Trophoblast cell (in vitro differentiated cells and primary cell): ENCODE measurements around the gene RAB5B.

Source experiments
- DNase-seq, 2 donors: peaks; one replicate each; pipeline ENCODE4 v3.0.0-alpha.2; 2016
- H2AFZ ChIP-seq: 2 replicates; pipeline ENCODE4 v1.6.1; 2013; ENCODE audit warnings: low read length, moderate library complexity, mild to moderate bottlenecking; ENCODE audit not compliant: insufficient read depth, poor library complexity
- H2AK5ac ChIP-seq: 2 replicates; pipeline ENCODE4 v1.6.1; 2013; ENCODE audit warnings: mild to moderate bottlenecking, low read length
- H2BK120ac ChIP-seq: 2 replicates; pipeline ENCODE4 v1.6.1; 2013; ENCODE audit warnings: low read length, mild to moderate bottlenecking, moderate library complexity; ENCODE audit not compliant: insufficient read depth, poor library complexity
- H2BK12ac ChIP-seq: 2 replicates; pipeline ENCODE4 v1.6.1; 2013; ENCODE audit warnings: mild to moderate bottlenecking, low read length, moderate library complexity
- H2BK5ac ChIP-seq: 2 replicates; pipeline ENCODE4 v1.6.1; 2013; ENCODE audit warnings: low read length, low read depth, moderate library complexity, mild to moderate bottlenecking; ENCODE audit not compliant: poor library complexity
- H3K14ac ChIP-seq: 2 replicates; pipeline ENCODE4 v1.6.1; 2013; ENCODE audit warnings: mild to moderate bottlenecking, low read length
- H3K18ac ChIP-seq: 2 replicates; pipeline ENCODE4 v1.6.1; 2013; ENCODE audit warnings: mild to moderate bottlenecking, low read length
- H3K23ac ChIP-seq: 2 replicates; pipeline ENCODE4 v1.6.1; 2013; ENCODE audit warnings: low read length
- H3K27ac ChIP-seq: 2 replicates; pipeline ENCODE4 v1.5.1; 2013; ENCODE audit warnings: low read depth, mild to moderate bottlenecking, inconsistent platforms, low read length, moderate library complexity
- H3K27me3 ChIP-seq: 2 replicates; pipeline ENCODE4 v1.6.1; 2013; ENCODE audit warnings: inconsistent platforms, mild to moderate bottlenecking, low read length, moderate library complexity; ENCODE audit not compliant: insufficient read depth
- H3K36me3 ChIP-seq, 2 experiments: 1 replicate in 1 of 2; 2 replicates in 1 of 2; pipeline ENCODE4 v1.6.1; 2013; ENCODE audit warnings: low read length in 2 of 2, mild to moderate bottlenecking in 2 of 2, moderate library complexity in 1 of 2; ENCODE audit not compliant: insufficient read depth in 2 of 2, control insufficient read depth in 1 of 2
- H3K4ac ChIP-seq: 2 replicates; pipeline ENCODE4 v1.6.1; 2013; ENCODE audit warnings: low read depth, mild to moderate bottlenecking, low read length, moderate library complexity
- H3K4me1 ChIP-seq, 2 experiments: 1 replicate in 1 of 2; 2 replicates in 1 of 2; pipeline ENCODE4 v1.6.1; 2013; ENCODE audit warnings: low read length in 2 of 2, mild to moderate bottlenecking in 2 of 2, moderate library complexity in 1 of 2; ENCODE audit not compliant: insufficient read depth in 2 of 2, control insufficient read depth in 1 of 2
- H3K4me2 ChIP-seq: 2 replicates; pipeline ENCODE4 v1.6.1; 2013; ENCODE audit warnings: inconsistent platforms, mild to moderate bottlenecking, low read length, moderate library complexity
- H3K4me3 ChIP-seq: 2 replicates; pipeline ENCODE4 v1.5.1; 2013; ENCODE audit warnings: mild to moderate bottlenecking, low read depth, low read length, inconsistent platforms
- H3K79me1 ChIP-seq: one replicate; pipeline ENCODE4 v1.6.1; 2013; ENCODE audit warnings: low read length
- H3K79me2 ChIP-seq: 2 replicates; pipeline ENCODE4 v1.6.1; 2013; ENCODE audit warnings: low read length, mild to moderate bottlenecking; ENCODE audit not compliant: control insufficient read depth, insufficient read depth, poor library complexity
- H3K9ac ChIP-seq: 2 replicates; pipeline ENCODE4 v1.6.1; 2013; ENCODE audit warnings: mild to moderate bottlenecking, low read length
- H3K9me3 ChIP-seq: 2 replicates; pipeline ENCODE4 v1.6.1; 2013; ENCODE audit warnings: low read depth, mild to moderate bottlenecking, control low read depth, inconsistent platforms, low read length; ENCODE audit not compliant: insufficient read depth
- H4K12ac ChIP-seq: 2 replicates; pipeline ENCODE4 v1.6.1; 2013; ENCODE audit warnings: low read depth, mild to moderate bottlenecking, low read length, moderate library complexity
- H4K8ac ChIP-seq: 2 replicates; pipeline ENCODE4 v1.6.1; 2013; ENCODE audit warnings: low read depth, mild to moderate bottlenecking, low read length, moderate library complexity
- H4K91ac ChIP-seq: one replicate; pipeline ENCODE4 v1.6.1; 2013; ENCODE audit warnings: low read depth, mild to moderate bottlenecking, low read length, moderate library complexity
- WGBS: extraction: QIAGEN DNeasy Blood & Tissue Kit; methylation state at CpG from one replicate; pipeline ENCODE4 v1.1.7; 2013; ENCODE audit warnings: missing lambda C conversion rate; ENCODE audit not compliant: insufficient read length, insufficient coverage; ENCODE audit errors: extremely low coverage; 5-methylcytosine and 5-hydroxymethylcytosine counted together

RAB5B gene

GRCh38 chr12:55933799-55934742 lies 39.8 kb upstream of the RAB5B start:
- Histone ChIP-seq H3K27ac (no peak overlapping the region), H3K23ac (no peak overlapping the region)

GRCh38 chr12:55934773-55935172 lies 39.1 kb upstream of the RAB5B start:
- H3K4me3 ChIP-seq, result no peak overlapping the region
- peaks cover 7 to 13% of the 10 kb centered on the region in 2 experiments for H3K36me3 ChIP-seq
- no peak overlapping the region for H4K91ac ChIP-seq
- H3K18ac ChIP-seq, result no peak overlapping the region
- no peak overlapping the region for H3K27ac ChIP-seq
- no peak overlapping the region for H3K9ac ChIP-seq
- no peak overlapping the region for H2AK5ac ChIP-seq
- peaks cover 9% of the 10 kb centered on the region for H3K79me1 ChIP-seq
- no peaks in the 10 kb centered on the region for H3K9me3 ChIP-seq
- DNase-seq, result no peak
- H3K4me2 ChIP-seq, result no peak overlapping the region
- no peak overlapping the region for H3K23ac ChIP-seq
- no peak overlapping the region for H2BK5ac ChIP-seq
- H3K79me2 ChIP-seq, result peaks cover 2% of the 10 kb centered on the region
- H2AFZ ChIP-seq, result no peak overlapping the region
- H4K8ac ChIP-seq, result no peak overlapping the region
- H3K4me1 ChIP-seq, result peaks cover 14 to 22% of the 10 kb centered on the region in 2 experiments
- H3K4ac ChIP-seq, result no peak overlapping the region
- no peak overlapping the region for H4K12ac ChIP-seq
- H3K14ac ChIP-seq, result no peak overlapping the region
- no CpG with 5 or more reads among the region's 1 CpG for WGBS
- H3K27me3 ChIP-seq, result no peaks in the 10 kb centered on the region
- H2BK120ac ChIP-seq, result no peak overlapping the region
- H2BK12ac ChIP-seq, result peak overlapping the region; percentile 33

More at GRCh38 chr12:55933799-55934742, 39.8 kb upstream of the RAB5B start:
- Histone ChIP-seq H2AK5ac (no peak overlapping the region), H2BK12ac (no peak overlapping the region), H3K9me3 (no peaks in the 10 kb centered on the region), H3K14ac (no peak overlapping the region), H3K9ac (no peak overlapping the region), H3K4me2 (no peak overlapping the region), H3K79me1 (peaks cover 9% of the 10 kb centered on the region), H4K12ac (no peak overlapping the region), H2BK5ac (no peak overlapping the region), H4K91ac (no peak overlapping the region), H4K8ac (no peak overlapping the region), H3K27me3 (no peaks in the 10 kb centered on the region), H3K18ac (no peak overlapping the region), H2BK120ac (no peak overlapping the region), H2AFZ (no peak overlapping the region), H3K4ac (no peak overlapping the region), H3K36me3 (peaks cover 4 to 10% of the 10 kb centered on the region in 2 experiments), H3K4me3 (no peak overlapping the region), H3K79me2 (peaks cover 2% of the 10 kb centered on the region), H3K4me1 (peaks cover 14 to 22% of the 10 kb centered on the region in 2 experiments)
- WGBS, result no CpG with 5 or more reads among the region's 1 CpG
- no peak for DNase-seq

- no peak overlapping the region for H4K91ac ChIP-seq
- DNase-seq, result no peak
- peaks cover 9% of the 10 kb centered on the region for H3K79me1 ChIP-seq
- no peak overlapping the region for H3K23ac ChIP-seq
- peaks cover 2% of the 10 kb centered on the region for H3K79me2 ChIP-seq
- H3K4me2 ChIP-seq, result no peak overlapping the region
- no peak overlapping the region for H2AK5ac ChIP-seq
- H4K12ac ChIP-seq, result no peak overlapping the region
- no peak overlapping the region for H3K4ac ChIP-seq
- H2BK120ac ChIP-seq, result no peak overlapping the region
- H3K9ac ChIP-seq, result no peak overlapping the region
- H3K9me3 ChIP-seq, result no peaks in the 10 kb centered on the region
- H3K27me3 ChIP-seq, result no peaks in the 10 kb centered on the region
- H3K27ac ChIP-seq, result no peak overlapping the region
- H3K4me3 ChIP-seq, result no peak overlapping the region
- no peak overlapping the region for H2AFZ ChIP-seq
- H2BK12ac ChIP-seq, result no peak overlapping the region
- H3K14ac ChIP-seq, result no peak overlapping the region
- H3K36me3 ChIP-seq, result peaks cover 9 to 13% of the 10 kb centered on the region in 2 experiments
- WGBS, result no CpG with 5 or more reads among the region's 26 CpGs
- H3K4me1 ChIP-seq, result peaks cover 12 to 26% of the 10 kb centered on the region in 2 experiments
- H2BK5ac ChIP-seq, result no peak overlapping the region
- no peak overlapping the region for H4K8ac ChIP-seq
- H3K18ac ChIP-seq, result no peak overlapping the region
Observed at GRCh38 chr12:55935738-55936151, 38.1 kb upstream of the RAB5B start.

GRCh38 chr12:55937981-55938380 lies 35.9 kb upstream of the RAB5B start:
- no CpG with 5 or more reads among the region's 2 CpGs for WGBS
- Histone ChIP-seq H3K4me1 (peaks cover 0 to 9% of the 10 kb centered on the region in 2 experiments), H3K4me3 (no peak overlapping the region), H2AK5ac (no peak overlapping the region), H3K27me3 (no peaks in the 10 kb centered on the region), H3K4me2 (no peak overlapping the region), H4K12ac (no peak overlapping the region), H3K4ac (no peak overlapping the region), H2BK5ac (no peak overlapping the region), H2AFZ (no peak overlapping the region), H3K27ac (no peak overlapping the region), H3K36me3 (peaks cover 17 to 28% of the 10 kb centered on the region in 2 experiments), H3K79me2 (no peaks in the 10 kb centered on the region), H2BK120ac (no peak overlapping the region), H3K18ac (no peak overlapping the region), H4K8ac (no peak overlapping the region), H3K79me1 (no peaks in the 10 kb centered on the region), H4K91ac (no peak overlapping the region), H3K23ac (no peak overlapping the region), H3K9ac (no peak overlapping the region), H3K14ac (no peak overlapping the region), H3K9me3 (no peaks in the 10 kb centered on the region), H2BK12ac (no peak overlapping the region)
- no peak for DNase-seq
